ENCODE data around the gene PRDM16.

Gene PRDM16

DNA sequence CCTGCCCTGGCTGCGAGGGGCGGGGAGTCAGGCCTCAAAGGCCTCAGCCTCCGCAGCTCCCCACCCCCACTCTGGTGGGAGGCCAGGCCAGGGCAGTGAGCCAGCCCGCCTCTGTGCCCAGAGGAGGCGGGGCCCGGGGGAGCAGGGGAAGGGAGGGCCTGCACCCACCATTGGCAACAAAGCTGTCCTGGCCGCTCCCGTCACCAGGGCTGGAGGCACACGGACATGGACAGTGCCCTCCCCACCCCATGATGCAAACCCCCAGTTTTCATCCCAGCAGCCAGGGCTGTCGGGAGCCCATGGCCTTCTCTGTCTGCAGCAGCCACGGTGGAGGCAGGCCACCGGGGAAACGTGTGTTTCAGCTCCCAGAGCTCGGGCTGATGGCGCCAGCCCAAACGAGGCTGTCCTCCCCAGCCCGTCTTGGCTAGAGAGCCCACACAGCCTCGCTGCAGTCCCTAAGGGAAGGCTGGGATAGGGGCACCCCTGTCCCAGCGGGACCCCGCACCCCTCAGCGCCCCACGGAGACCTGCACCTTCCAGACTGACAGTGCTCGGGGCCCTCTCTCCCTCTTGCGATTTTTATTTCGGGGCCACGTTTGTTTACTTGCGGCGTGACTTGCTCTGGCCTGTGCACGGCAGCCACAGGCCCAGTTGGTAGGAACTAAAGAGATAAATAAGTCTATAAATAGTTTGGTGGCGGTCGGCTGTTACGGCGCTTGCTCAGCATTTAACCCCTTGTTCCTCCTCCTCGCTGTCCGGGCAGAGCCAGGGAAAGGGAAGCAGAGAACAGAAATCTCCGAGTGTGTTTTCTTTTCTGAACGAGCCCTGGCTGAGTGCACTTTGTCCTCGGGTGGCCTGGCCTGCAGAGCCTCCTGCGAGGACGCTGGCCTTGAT is 101.8 kb downstream of the PRDM16 start:
- DNase-seq = no peak

DNA sequence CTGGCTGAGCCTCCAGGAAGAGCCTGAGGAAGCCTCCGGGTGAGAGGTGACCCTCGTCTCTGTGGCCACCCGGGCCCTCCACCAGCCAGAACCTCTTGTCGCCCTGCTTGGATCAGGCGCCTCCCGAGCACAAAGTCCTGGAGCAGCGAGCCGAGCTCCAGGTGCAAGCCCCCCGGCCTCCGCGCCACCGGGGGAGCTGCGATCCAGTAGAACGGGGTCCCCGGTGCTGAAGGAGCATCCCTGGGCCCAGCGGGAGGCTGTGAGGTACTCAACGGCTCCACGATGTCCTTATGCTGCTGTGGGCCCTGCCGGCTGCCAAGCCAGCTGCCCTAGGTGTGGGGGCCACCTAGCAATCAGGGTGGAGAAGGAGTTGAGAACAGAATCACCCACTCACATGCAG is 102.8 kb downstream of the PRDM16 start:
- no peak for DNase-seq

DNA sequence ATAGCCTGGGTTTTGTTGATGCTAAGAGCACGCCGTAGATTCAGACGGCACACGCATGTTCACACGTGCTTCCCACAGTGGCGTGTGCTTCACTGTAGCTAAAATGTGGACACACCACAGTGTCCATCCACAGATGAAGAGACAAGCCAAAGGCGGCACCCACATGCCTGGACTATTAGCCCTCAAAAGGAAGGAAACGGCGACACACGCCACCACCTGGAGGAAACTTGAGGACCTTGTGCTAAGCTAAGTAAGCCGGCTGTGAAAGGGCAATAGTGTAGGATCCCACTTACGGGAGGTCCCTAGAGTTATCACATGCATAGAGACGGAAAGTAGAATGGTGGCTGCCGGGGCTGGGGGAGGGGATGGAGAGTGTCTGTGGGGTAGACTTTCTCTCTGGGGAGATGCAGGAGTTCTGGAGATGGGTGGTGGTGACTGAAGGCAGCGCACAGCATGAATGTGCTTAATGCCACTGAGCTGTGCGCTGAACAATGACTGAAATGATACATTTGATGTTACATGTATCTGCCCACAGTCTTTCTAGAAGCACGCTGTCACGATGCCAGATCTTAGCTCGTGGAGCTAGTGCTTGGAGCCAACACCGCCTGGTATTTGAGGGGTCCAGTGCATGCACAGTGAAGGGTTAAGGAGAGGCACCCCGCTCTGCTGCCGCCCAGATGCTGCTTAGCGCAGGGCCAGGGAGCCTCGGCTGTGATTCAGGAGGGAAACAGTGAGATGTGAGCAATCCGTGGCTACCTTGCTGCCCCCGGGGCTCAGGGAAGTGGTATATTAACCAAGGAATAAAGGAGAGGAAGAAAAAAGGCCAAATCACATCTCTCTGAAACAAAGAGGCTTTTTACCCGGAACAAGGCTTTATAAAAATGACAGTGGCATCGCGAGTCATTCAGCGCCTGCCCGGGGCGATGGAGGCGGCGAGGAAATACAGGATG is 103.7 kb downstream of the PRDM16 start:
- no peak for DNase-seq

DNA sequence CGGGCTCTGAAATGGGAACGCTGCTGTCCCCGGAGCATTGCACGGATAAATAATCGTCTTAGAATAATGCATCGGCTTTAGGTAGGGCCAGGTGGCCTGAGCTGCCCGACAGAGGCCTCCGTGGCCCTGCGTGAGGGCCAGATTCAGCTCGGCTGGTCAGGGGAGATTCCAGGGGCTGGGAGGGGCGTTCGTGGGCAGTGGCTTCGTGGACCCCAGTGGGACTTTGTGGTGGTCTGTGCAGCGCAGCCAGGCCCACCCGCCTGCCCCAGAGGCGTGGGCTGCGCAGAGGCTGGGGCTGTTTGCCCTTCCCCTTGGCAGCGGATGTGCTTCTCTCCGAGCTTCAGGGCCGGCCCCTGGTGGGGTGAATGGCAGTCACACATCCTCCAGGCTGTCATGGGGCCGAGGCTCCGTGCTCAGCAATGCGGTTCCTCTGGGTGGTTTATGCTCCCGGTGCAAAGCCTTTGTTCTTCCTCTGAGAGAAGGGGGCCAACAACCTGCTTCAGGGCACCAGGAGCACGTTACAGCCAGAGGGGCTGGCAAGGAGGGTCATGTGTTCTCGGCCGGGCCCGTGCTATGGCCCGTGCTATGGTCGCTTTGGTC is 104.5 kb downstream of the PRDM16 start:
- DNase-seq = no peak

DNA sequence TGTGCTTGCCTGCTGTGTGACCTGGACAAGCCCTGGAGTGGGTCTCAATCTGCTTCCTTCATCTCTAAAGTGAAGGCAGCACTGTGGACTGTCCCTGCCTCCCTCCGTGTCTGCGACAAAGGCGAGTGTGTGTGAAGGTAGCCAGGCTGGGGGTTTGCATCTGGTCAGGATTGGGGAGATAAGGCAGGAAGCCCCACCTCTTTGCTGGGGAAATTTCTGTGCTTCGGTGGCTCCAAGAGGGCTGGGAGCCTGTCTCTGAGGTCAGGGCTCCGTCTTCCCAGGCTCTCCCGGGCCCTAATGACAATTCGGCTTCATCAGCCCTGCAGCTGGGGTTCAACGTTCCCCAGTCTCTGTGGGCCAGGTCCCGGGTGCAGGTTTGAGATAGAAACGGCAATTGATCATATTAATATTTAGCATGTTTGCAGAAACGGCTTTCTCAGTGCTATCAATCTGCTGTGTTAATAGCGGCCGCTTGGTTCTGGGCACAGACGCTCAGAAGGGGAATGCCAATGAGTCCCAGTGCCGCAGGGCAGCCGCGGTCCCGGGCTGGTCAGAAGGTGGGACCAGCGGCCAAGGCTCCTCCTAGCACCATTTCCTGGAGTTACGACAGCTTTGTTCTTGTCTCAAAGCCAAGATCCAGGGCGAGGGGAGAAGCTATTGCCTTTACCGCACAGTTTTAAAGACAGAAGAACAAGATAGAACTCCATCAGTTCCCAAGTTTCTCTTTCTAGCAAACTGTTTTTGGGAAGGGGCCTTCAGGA is 105.7 kb downstream of the PRDM16 start:
- no peak for DNase-seq

DNA sequence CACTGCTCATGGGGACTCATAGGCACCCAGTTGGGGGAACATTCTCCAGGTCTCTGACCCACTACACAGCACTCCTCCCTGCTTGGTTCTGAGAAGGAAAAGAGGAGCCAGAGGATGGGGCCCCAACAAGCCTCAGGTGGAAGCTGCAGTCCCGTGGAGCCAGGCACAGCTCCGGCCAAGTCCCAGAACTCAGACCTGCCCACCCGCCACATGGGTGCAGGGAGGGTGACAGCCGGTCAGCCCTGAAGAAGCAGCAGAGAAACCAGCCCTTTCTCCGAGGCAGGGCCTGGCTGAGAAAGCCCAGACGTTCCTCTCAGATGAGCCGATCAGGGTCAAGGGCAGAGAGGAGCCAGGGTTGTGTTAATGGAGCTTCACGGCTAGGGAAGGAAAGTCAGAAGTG is 106.5 kb downstream of the PRDM16 start:
- no peak for DNase-seq

DNA sequence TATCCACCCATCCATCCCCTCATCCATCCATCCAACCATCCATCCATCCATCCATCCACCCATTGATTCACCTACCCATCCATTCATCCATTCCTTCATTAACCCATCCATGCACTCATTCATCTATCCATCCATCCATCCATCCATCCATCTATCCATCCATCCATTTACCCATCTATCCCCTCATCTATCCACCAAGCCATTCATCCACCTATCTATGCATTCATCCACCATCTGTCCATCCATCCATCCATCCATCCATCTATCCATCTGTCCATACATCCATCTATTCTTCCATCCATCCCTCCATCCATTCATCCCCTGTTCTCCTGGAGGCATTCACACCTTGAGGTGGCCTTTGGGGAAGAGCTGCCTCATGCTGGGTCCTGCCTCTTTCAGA is 107.0 kb downstream of the PRDM16 start:
- DNase-seq = no peak

DNA sequence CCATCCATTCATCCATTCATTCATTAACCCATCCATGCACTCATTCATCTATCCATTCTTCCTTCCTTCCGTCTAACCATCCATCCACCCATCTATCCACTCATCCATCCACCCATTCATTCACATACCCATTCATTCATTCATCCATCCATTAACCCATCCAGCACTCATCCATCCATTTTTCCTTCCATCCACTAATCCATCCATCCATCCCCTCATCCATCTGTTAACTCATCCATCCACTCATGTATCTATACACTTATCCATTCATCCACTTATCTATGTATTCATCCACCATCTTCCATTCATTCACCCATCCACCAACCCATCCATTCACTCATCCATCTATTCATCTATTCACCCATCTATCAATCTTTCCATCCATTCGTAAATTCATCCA is 107.8 kb downstream of the PRDM16 start:
- DNase-seq = no peak

DNA sequence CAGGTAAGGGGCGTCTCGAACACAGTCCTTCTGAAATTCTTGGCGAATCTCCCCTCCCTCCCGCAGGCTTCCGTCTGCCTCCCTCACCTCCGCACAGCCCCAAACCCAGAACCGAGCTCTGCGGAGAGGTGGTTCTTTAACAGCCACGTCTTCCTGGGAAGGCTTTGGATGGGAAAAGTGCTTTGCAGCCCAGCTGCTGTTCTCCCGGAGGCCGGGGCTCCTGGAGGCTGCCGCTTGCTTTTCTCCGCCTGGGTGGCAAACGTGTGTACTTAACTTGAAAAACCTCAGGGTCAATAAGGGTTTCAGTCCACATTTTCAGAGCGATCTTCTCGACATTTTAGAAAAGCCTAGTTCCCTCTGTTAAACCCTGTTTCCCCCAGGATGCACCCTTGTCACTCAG is 109.3 kb downstream of the PRDM16 start:
- DNase-seq = no peak

DNA sequence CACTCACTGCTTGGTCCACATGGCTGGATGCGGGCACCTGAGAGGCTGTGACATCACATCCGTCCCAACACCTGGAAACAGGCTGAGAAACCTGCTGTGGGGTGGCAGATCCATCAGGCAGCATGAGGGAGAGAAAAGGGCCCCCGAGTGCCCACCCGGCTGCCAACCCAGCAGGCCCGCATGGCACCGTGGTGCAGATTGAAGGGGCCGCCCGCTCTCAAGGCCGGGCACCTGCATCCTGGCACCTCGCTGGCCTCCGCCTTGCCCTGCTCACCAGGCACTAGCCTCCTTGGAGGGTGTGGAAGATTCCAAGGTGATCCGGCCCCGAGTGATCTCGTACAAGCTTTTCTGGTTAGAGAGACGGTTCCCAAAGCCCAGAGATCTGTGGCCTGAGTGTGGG is 110.5 kb downstream of the PRDM16 start:
- no peak for DNase-seq

DNA sequence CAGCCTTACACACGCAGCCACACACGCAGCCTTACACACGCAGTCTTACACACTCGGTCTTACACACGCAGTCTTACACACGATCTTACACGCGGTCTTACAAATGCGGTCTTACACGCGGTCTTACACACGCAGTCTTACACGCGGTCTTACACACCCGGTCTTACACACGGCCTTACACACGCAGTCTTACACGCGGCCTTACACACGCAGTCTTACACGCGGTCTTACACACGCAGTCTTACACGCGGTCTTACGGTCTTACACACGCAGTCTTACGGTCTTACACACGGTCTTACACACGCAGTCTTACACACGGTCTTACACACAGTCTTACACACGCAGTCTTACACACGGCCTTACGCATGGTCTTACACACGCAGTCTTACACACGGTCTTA is 111.9 kb downstream of the PRDM16 start:
- DNase-seq = no peak

DNA sequence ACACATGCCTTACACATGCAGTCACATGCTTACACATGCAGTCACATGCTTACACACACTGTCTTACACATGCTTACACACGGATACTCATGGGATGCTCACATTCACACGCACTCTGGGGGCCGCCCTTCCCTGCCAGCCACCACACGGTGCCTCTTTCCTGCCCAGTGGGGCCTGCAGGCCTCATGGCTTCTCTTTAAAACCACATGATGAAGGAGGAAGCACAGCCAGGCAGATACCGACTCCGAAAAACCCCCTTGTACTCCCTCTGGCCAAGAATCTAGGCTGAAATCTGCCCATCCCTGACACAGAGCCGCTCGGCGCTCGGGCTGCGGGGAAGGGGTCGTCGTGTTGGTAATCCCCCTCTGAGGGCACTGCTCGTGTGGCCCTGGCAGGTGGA is 113.0 kb downstream of the PRDM16 start:
- no peak for DNase-seq

DNA sequence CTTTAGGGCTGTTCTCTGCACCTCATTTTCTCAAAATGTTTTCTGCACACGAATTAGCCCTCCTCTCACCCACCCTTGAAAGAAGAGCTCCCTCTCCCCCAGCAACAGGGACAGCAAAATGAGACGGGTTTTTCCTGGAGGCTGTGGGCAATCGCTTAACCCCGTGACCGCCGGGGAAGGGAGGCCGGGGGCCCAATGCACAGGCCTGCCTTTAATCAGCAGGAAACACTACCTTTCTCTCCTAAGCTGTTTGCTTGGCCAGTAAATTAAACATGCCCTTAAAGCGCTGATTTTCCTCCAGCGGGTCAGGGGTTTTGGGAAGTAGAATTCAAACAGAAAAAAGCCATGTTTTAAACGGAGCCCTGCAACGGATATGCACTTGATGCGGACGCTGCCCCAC is 114.4 kb downstream of the PRDM16 start:
- DNase-seq = no peak

DNA sequence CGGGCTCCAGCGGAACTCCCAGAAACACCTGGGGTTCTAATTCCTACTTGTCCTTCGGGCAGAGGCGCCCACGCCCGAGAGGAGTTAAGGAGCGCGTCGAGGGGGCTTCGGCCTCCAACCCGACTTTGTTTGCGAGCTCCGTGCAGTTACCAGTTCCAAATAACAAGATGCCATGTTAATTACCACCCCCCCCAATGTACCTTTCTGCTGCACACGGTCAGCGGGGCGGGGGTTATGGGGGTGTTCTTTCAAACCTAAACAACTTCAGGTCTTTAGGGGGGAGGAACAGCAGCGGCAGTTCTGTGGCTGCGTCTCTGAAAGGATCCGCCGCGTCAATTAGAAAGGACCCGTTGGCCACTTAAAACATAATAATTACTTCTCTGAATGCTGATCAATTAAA is 114.8 kb downstream of the PRDM16 start:
- DNase-seq = no peak

DNA sequence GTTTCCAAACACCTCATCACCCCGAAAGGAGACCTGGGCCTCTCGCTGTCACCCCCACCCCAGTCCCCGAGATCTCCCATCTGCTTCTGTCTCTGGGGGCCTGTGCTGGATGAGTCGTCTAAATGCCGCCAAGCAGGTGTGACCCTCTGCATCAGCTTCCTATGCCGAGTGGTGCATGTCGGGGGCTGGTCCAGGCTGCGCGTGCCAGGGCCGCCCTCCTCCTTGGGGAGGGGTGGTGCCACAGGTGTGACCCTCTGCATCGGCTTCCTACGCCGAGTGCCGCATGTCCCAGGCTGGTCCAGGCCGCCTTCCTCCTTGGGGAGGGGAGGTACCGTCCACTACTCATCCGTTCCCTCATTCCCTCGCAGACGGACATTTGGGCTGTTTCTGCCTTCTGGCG is 115.7 kb downstream of the PRDM16 start:
- DNase-seq = no peak

DNA sequence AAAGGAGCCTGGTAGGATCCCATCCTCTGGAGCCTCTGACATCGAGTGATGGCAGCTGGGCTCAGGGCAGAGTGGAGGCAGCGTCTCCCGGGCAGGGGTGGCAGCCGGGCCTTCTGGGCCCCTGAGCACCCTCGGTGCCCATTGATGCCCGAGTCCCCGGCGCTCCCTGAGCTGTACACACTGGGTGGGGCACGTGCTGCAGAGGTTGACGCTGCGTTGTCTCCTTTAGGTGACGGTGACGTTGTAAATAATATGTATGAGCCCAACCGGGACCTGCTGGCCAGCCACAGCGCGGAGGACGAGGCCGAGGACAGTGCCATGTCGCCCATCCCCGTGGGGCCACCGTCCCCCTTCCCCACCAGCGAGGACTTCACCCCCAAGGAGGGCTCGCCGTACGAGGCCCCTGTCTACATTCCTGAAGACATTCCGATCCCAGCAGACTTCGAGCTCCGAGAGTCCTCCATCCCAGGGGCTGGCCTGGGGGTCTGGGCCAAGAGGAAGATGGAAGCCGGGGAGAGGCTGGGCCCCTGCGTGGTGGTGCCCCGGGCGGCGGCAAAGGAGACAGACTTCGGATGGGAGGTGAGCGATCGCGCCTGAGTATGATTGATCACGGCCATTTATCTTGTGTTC is 117.0 kb downstream of the PRDM16 start:
- DNase-seq = no peak

DNA sequence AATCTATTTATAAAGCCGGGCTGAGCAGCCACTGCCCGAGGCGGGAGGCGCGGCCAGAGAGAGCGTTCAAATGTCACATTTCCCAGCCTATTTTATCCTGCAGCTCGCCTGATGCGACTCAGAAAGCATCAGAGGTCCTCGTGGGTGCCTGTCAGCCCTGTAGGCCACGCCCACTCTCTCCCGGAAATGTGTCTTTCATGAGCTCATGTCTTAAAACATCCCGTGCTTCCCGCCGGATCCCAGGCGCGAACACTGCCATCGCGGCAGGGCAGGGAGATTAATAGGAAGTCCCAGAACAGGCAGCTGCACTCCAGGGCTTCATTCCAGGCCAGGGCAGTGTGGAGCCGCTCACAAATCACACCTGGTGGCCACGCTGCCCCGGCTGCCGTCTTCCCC is 117.5 kb downstream of the PRDM16 start:
- no peak for DNase-seq

DNA sequence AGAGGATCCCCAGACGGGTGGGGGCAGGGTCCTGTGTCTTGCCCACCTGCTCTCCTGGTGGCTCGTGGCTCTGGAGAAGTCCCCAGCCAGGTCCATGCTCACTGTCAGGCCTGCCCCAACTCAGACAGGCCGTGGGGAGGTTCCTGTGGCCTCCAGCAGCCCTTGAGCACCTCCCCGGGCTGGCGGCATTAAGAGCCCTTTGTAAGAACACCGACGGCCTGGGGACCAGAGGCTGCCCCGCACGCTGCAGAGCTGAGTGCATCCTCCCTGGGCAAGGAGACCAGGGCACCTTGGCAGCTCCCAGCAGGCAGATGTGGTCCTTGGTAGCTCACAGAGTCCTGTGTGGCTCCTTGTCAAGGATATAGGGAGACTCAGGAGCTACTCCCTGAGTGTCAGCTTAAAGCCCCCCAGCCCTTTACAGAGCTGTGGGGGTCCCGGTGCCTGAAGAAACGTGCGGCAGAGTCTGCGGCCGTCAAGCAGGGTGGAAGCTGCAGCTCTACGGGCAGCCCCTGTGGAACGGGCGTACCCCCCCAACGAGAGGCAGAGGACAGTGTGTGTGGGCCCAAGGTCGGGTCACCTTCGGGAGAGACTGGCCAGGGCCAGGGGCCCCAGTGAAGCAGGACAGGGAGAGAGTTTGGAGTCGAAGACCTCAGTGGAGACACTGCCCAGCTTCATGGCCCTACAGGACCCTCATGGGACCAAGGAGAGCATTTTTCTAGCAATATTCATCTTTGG is 118.6 kb downstream of the PRDM16 start:
- DNase-seq = no peak

DNA sequence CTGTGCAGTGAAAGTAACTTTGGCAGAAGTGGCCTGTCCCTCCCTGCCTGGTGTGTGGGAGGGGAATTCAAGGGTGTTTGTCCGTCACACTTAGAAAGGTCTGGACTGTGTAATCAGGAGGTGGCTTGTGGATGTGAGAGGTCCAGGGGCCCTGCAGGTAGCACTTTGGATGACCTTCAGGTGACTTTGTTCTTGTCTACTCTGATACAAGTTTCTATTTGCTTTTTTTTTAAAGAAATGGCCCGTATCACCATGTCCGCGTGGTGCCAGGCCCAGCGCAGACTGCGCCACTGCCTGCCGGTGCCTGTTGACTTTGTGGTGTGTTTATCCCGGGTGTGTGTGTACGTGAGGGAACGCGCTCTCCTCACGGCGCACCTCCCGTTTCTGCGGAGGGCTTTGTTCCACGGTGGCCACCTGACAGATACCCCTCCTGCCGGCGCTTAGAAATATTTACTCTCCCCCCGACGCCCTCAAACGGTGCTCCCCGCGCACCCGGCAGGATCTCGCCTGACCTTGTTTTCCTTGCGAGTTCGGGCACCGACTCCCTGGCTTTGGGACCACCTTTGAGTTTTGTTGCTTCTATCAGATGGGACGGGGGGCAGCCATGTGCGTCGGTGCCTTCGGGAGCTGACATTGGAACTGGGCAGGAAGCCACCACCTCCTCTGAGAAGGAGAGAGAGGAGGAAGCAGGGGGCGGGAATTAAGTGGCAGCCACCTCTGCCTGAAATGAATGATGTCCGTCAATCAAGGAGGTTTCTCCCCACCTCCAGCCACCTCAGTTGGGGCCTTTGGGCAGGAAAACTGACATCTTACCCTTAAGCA is 119.4 kb downstream of the PRDM16 start:
- DNase-seq = no peak

DNA sequence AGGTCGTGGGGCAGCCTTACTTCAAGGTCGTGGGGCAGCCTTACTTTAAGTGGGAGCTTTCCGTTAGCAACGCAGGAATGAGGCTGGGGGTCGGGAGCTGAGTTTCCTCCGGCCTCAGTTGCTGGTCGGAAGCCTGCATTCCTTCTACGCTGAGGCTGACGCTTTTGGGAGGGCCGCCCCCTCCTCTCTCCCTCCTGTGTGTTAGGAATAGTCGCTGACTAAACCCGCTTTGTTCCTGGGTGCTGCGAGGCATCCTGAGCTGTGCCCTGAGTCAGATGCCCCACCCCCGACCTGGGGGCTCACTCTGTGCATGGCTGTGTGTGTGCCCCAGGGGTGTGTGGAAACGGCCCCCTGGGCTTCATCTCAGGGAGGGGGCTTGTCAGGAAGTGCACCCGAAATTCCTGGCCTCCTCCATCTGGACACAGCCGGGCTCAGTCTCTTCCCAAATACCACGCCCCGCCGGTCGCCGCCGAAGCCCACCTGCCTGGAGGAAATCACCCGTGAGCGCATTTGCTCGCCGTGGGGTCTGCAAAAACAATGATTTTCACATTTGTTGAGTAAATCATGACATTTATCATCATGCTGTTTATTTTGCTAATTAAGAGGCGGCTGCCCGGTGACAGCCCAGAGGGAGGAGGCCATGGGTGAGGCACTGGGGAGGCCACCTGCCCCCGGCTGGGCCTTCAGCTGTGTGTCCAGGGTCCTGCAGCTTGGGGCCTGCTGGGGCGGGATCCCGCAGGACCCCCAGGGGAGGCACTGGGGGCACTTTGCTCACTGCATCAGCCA is 121.4 kb downstream of the PRDM16 start:
- no peak for DNase-seq
